Mucosa of stomach (tissue), 1 donor: ENCODE data around the gene GRM7.

Experiments
- H3K27me3 ChIP-seq: one replicate; pipeline ENCODE4 v1.7.0; 2013; ENCODE audit warnings: mild to moderate bottlenecking, low read length; ENCODE audit not compliant: control insufficient read depth, insufficient read depth
- H3K36me3 ChIP-seq: one replicate; pipeline ENCODE4 v1.7.0; 2013; ENCODE audit warnings: low read length; ENCODE audit not compliant: control insufficient read depth, insufficient read depth
- H3K4me1 ChIP-seq: one replicate; pipeline ENCODE4 v1.7.0; 2013; ENCODE audit warnings: mild to moderate bottlenecking, low read length; ENCODE audit not compliant: control insufficient read depth, insufficient read depth
- H3K4me3 ChIP-seq: one replicate; pipeline ENCODE4 v1.7.0; 2013; ENCODE audit warnings: low read length
- H3K9ac ChIP-seq: one replicate; pipeline ENCODE4 v1.7.0; 2013; ENCODE audit warnings: mild to moderate bottlenecking, low read length, moderate library complexity
- H3K9me3 ChIP-seq: one replicate; pipeline ENCODE4 v1.7.0; 2013; ENCODE audit warnings: mild to moderate bottlenecking, low read length, moderate library complexity; ENCODE audit not compliant: control insufficient read depth
- donor health status: Pancreatic carcinoma.

GRM7 gene

DNA sequence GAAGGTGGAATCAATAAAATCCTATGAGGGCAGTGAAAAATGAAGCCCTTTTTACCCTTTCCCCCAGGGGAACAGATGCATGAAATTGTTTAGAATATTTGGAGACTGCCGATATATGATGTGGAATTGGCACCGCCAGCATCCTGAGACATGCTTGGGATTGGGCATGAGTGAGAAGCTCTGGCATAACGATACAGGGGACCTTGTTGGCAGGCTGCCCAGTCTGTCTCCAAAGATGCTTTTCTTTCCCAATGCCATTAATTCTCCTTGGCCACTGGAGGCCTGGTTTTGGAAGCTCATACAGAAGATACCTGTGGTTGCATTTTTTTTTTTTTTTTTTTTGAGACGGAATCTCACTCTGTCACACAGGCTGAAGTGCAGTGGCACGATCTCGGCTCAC, 840.1 kb downstream of the GRM7 start:
- no peaks in the 10 kb centered on the region for H3K9me3 ChIP-seq
- no peak overlapping the region for H3K4me3 ChIP-seq
- no peaks in the 10 kb centered on the region for H3K4me1 ChIP-seq
- H3K36me3 ChIP-seq = no peaks in the 10 kb centered on the region
- no peak overlapping the region for H3K9ac ChIP-seq
- no peaks in the 10 kb centered on the region for H3K27me3 ChIP-seq

DNA sequence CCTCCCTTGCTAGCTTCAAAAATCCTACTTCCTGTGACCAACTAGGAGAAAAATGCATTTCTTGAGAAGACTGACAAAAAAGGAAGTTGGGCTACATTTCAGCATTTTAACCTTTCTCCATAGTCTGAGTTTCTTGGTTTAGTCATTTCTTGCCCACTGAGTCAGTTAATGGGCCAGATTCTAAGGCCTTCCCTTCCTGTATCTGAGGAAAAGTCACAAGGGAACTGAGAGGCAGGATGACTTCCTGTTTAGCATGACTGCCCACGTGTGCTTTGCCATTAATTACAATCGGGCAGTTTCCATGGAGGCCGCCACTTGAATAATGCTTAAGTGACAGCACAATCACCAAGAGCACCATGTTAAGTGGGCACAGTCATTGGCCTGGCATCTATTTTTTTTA, 846.3 kb downstream of the GRM7 start:
- Histone ChIP-seq H3K9me3 (no peaks in the 10 kb centered on the region), H3K4me3 (no peak overlapping the region), H3K9ac (no peak overlapping the region), H3K4me1 (no peaks in the 10 kb centered on the region), H3K27me3 (no peaks in the 10 kb centered on the region), H3K36me3 (no peaks in the 10 kb centered on the region)

DNA sequence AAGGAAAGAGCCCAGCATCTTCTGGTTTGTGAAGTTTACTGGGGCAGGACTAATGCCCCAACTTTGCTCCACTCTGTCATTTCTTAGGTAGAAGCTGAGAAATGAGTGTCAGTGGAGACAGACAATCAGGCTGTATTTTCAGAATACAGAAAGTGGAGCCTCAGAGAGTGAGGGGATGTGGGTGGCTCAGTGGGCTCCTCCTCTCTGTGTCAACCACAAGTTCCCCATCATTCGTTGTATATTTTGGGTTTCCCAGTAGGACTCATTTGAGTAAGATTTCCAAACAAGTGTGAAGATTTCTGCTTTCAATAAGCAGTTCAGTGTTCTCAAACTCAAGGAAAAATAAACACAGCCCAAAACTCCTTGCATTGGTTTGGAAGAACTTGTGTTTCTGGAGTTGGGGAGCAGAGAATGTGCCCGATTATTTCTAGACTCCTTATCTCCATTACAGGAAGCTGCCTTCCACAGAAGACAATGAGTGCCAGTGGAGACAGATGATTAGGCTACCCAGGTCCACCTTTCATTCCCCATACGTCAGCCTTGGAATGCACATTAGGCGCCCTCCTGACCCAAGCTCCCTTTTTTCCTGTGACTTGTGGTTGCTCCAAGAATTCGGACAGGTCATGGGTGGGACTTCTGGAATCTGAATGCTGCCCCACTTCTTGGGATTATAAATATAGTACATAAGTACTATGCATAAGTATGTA, 848.6 kb downstream of the GRM7 start:
- H3K27me3 ChIP-seq = no peaks in the 10 kb centered on the region
- no peaks in the 10 kb centered on the region for H3K9me3 ChIP-seq
- no peaks in the 10 kb centered on the region for H3K4me1 ChIP-seq
- no peak overlapping the region for H3K4me3 ChIP-seq
- no peak overlapping the region for H3K9ac ChIP-seq
- H3K36me3 ChIP-seq = no peaks in the 10 kb centered on the region

DNA sequence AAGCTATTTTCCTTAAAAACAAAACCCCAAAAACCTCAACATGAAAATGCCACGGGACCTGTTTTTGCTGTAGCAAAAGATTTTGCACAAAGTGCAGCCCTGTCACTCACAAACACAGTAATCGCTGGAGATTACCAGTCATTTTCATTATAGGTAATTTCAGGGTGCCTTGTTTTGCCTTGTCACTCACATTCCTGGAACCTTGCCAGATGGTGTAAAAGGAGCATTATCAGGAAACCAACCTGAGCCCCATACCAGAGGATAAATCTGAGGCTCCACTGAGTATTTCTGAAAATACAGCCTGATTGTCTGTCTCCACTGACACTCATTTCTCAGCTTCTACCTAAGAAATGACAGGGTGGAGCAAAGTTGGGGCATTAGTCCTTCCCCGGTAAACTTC, 849.4 kb downstream of the GRM7 start:
- Histone ChIP-seq H3K4me1 (no peaks in the 10 kb centered on the region), H3K27me3 (no peaks in the 10 kb centered on the region), H3K9me3 (no peaks in the 10 kb centered on the region), H3K36me3 (no peaks in the 10 kb centered on the region), H3K4me3 (no peak overlapping the region), H3K9ac (no peak overlapping the region)

DNA sequence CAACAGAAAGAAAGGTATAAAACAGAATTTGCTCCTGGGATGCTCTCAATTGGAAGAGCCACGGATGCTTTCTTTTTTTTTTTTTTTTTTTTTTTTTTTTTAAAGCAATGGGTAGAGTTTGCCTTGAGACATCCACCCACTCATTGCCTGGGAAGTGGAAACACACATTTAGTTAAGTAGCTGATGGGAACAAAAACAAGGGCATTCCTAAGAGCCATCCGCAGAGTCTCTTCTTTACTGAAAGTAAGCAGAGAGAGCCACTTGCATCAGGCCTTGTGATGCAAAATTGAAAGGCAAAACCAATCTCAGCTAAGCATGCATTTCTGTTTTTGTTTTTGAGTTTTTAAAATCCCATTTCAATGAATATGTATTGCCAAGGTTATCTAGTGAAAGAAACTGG, 852.8 kb downstream of the GRM7 start:
- Histone ChIP-seq H3K36me3 (no peaks in the 10 kb centered on the region), H3K27me3 (no peaks in the 10 kb centered on the region), H3K9ac (no peak overlapping the region)

DNA sequence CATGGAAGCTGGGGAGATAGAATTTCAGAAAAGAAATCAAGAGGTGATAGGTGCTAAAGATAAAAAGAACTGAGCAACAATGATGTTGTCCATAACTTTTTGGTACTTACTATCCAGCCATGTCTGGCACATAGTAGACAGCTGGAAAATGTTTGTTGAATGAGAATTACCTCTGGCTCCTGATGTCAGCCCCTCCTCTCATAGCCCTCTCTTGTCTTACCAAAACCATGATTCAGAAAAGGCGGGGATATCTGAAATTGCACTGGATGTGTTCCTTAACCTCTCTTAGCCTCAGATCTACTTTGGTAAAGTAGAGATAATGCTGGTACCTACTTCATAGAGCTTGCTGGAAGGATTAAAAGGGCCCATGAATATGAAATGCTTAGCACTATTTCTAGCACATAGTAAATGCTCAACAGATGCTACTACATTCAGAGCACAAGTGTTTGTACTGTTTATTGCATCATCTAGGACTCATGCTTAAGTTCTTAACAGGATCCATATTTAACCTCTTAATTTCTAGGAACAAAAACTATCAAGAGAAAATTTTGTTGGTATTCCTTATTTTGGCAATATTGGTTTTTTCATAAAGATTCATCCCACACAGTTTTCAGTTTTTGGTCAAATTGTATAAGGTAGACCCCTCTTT, 859.9 kb downstream of the GRM7 start:
- Histone ChIP-seq H3K27me3 (no peaks in the 10 kb centered on the region), H3K9me3 (no peaks in the 10 kb centered on the region), H3K9ac (no peak overlapping the region), H3K4me3 (no peak overlapping the region), H3K36me3 (no peaks in the 10 kb centered on the region), H3K4me1 (no peaks in the 10 kb centered on the region)

More for the DNA sequence above, 852.8 kb downstream of the GRM7 start:
- Histone ChIP-seq H3K4me1 (no peaks in the 10 kb centered on the region), H3K9me3 (no peaks in the 10 kb centered on the region), H3K4me3 (no peak overlapping the region)

DNA sequence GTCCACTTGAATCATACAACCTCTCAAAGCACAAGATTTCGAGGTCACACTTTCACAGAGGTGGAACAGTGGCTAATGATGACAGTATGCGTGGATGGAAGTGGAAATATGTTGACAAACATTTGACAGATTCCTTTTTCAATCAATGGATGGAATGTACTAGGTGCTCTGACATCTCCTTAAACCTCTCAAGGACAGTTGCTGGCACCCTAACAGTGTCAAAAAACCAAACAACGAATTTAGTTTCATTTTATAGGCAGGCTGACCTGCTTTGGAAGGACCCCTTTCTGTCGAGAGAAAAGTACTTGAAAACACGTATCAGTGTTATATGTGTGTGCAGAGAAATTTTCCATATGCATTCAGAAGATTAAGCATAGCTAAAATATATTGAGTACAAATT, 861.0 kb downstream of the GRM7 start:
- Histone ChIP-seq H3K36me3 (no peaks in the 10 kb centered on the region), H3K9ac (no peak overlapping the region), H3K27me3 (no peaks in the 10 kb centered on the region), H3K9me3 (no peaks in the 10 kb centered on the region), H3K4me1 (no peaks in the 10 kb centered on the region), H3K4me3 (no peak overlapping the region)

DNA sequence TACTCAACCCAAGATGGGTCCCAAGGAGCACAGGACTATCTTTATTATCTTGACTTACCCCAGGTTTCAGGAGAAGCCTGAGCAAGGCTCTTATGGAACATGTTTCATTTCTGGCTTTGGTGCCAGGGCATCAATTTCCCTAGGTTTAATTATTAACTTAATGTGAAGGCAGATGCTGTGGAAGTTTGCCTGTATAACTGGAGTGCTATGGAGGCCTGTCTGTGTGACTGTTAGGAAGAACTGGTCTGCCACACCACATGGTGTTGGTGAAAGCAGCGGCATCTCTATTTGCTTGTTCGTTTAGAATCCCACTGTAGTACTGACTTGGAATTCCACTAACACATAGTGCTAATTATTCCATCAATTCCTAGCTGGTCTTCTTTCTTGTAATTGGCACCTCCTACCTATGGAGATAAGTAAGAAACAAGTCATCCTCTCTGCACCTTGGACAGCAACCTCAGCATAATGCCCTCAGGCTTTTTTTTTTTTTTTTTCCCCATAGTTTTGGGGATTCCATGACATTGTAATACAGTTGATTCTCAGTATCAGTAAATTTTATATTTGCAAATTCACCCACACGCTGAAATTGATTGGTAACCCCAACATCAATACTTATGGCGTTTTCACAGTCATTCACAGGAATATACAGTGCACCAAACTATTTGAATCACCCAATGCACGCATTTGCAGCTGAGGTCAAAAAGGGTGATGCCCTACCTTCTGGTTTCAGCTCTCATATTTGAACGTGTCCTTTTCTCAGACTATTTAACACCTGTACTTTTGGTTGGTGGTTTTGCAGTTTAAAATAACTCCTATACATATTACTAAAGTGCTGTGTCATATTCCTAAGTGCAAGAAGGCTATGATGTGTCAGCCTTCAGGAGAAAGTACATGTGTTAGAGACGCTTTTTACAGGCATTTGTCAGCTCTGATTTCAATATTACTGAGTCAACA, 867.9 kb downstream of the GRM7 start:
- Histone ChIP-seq H3K9me3 (no peaks in the 10 kb centered on the region), H3K36me3 (no peaks in the 10 kb centered on the region), H3K4me1 (no peaks in the 10 kb centered on the region), H3K4me3 (no peak overlapping the region), H3K9ac (no peak overlapping the region), H3K27me3 (no peaks in the 10 kb centered on the region)

DNA sequence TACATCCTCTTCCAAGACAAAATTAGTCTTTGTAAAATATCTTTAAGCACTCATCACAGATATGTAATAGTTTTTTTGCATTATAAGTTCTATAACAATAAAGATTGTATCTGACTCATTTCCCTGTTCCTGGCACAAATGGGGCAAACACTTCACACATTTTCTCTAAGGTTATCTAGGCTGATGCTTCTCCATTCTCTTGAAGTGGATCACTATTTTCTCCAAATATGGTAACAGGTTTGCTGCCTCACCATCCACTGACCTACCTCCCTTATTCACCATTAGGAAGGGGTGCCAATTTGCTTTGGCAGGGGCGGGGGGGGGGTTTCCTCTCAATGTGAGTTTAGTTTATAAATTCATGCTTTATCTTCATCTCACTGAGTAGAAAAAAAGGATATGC, 873.0 kb downstream of the GRM7 start:
- Histone ChIP-seq H3K9me3 (no peaks in the 10 kb centered on the region), H3K9ac (no peak overlapping the region), H3K27me3 (no peaks in the 10 kb centered on the region), H3K4me1 (no peaks in the 10 kb centered on the region), H3K36me3 (no peaks in the 10 kb centered on the region), H3K4me3 (no peak overlapping the region)

DNA sequence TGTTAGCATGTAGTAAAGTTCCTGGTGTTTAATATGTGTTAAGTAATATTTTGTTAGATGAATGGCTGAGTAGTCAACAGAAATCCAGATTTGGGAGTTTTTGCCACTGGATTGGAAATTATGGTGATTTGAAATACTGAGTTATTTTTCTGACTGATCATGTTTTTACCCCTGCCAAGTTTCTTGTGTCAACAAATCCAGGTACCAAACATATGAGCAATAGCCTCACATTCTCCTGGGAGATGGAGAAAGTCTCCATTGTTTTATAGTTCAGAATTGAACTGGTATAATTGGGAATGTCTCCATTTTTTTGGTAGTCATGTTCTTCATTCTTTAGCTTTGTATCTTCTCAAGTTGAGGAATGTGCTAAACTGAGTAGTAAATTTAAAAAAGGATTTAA, 873.5 kb downstream of the GRM7 start:
- no peaks in the 10 kb centered on the region for H3K4me1 ChIP-seq
- no peak overlapping the region for H3K9ac ChIP-seq
- no peak overlapping the region for H3K4me3 ChIP-seq
- H3K27me3 ChIP-seq = no peaks in the 10 kb centered on the region
- H3K36me3 ChIP-seq = no peaks in the 10 kb centered on the region
- no peaks in the 10 kb centered on the region for H3K9me3 ChIP-seq

DNA sequence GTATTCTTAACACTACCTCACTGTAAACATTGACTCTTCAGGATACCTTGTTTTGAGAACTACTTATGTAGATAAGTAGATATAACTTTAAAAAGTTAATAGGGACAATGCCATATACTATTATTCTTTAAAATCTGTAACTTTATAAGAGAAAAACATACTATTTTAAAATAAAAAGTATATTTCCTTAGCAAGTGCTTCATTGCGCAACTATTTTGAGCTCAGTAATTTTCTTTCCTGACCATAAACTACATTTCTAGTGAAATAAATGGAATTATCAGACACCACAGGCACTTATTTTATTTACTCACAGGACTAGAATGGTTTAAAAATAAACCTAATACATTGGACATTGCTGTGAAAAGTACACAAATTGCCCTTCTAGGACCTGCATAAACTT, 876.3 kb downstream of the GRM7 start:
- H3K36me3 ChIP-seq = no peaks in the 10 kb centered on the region
- H3K27me3 ChIP-seq = no peaks in the 10 kb centered on the region
- no peak overlapping the region for H3K4me3 ChIP-seq
- H3K9me3 ChIP-seq = no peaks in the 10 kb centered on the region
- no peaks in the 10 kb centered on the region for H3K4me1 ChIP-seq
- H3K9ac ChIP-seq = no peak overlapping the region

DNA sequence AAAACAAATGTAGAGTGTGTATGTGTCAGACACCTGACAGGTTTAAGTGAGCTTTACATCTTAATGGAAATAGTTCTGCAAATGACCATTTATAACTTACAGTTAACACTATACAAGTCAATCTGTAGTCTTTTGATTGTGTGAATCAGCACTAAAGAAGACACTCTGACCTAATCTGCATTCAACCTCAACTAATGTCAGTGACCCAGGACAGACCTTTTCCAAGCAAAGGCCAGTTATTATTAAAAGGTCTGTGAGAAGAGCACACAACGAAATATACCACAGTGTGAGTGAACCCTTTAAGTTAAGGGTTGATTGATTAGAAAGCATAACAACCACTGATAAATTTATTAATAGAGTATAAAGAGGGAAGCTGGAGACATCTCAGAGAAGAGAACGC, 878.8 kb downstream of the GRM7 start:
- Histone ChIP-seq H3K4me1 (no peaks in the 10 kb centered on the region), H3K27me3 (no peaks in the 10 kb centered on the region), H3K9me3 (no peaks in the 10 kb centered on the region), H3K4me3 (no peak overlapping the region), H3K9ac (no peak overlapping the region), H3K36me3 (no peaks in the 10 kb centered on the region)
